ENCODE data around the gene KAZN. TPM values are rescaled to one million over a fixed set of nuclear protein-coding genes. Genes with fewer than 3 reads are reported as not detected.
A peak's percentile ranks its signal among the peaks of the same experiment; 100 is the strongest.
"Not testable (repeated sequence)": the region's sequence is repeated elsewhere in the genome, so short reads cannot be mapped to it uniquely, and the experiment has no call there.

The KAZN gene
- total RNA-seq, 1 donor from 2014 or later = 9.4 TPM

- DNase-seq (ENCODE audit: low spot score) = peak; percentile 74
These were observed 530.2 kb downstream of the KAZN start for GRCh38 chr1:15128520-15129313.

- no peak for DNase-seq (ENCODE audit: low spot score)
These were observed 531.5 kb downstream of the KAZN start for GRCh38 chr1:15129944-15130343.

GRCh38 chr1:15130607-15131006 is 532.1 kb downstream of the KAZN start:
- DNase-seq (ENCODE audit: low spot score) = no peak

GRCh38 chr1:15132965-15133364 is 534.5 kb downstream of the KAZN start:
- DNase-seq (ENCODE audit: low spot score) = no peak

- DNase-seq (ENCODE audit: low spot score) = no peak
These were observed 535.8 kb downstream of the KAZN start for GRCh38 chr1:15134285-15134684.

GRCh38 chr1:15135604-15136003 is 537.1 kb downstream of the KAZN start:
- not testable (repeated sequence) for DNase-seq (ENCODE audit: low spot score)

GRCh38 chr1:15137809-15138208 is 539.3 kb downstream of the KAZN start:
- DNase-seq (ENCODE audit: low spot score) = no peak

GRCh38 chr1:15139654-15140350 is 541.3 kb downstream of the KAZN start:
- DNase-seq (ENCODE audit: low spot score) = no peak

GRCh38 chr1:15141935-15142539 is 543.6 kb downstream of the KAZN start:
- DNase-seq (ENCODE audit: low spot score) = peak; percentile 28

GRCh38 chr1:15145327-15145726 is 546.8 kb downstream of the KAZN start:
- DNase-seq (ENCODE audit: low spot score) = no peak

GRCh38 chr1:15146142-15146680 is 547.7 kb downstream of the KAZN start:
- no peak for DNase-seq (ENCODE audit: low spot score)

- DNase-seq (ENCODE audit: low spot score) = no peak
These were observed 548.5 kb downstream of the KAZN start for GRCh38 chr1:15146971-15147376.

GRCh38 chr1:15148004-15148403 is 549.5 kb downstream of the KAZN start:
- DNase-seq (ENCODE audit: low spot score) = no peak

- no peak for DNase-seq (ENCODE audit: low spot score)
These were observed 550.0 kb downstream of the KAZN start for GRCh38 chr1:15148475-15148874.

- no peak for DNase-seq (ENCODE audit: low spot score)
These were observed 550.5 kb downstream of the KAZN start for GRCh38 chr1:15148941-15149340.

- DNase-seq (ENCODE audit: low spot score) = no peak
These were observed 551.9 kb downstream of the KAZN start for GRCh38 chr1:15150376-15150775.

- peak; percentile 73 for DNase-seq (ENCODE audit: low spot score)
These were observed 552.9 kb downstream of the KAZN start for GRCh38 chr1:15151377-15151806.

GRCh38 chr1:15151871-15152270 is 553.4 kb downstream of the KAZN start:
- peak; percentile 48 for DNase-seq (ENCODE audit: low spot score)

- DNase-seq (ENCODE audit: low spot score) = peak; percentile 95
These were observed 554.1 kb downstream of the KAZN start for GRCh38 chr1:15152318-15153183.

GRCh38 chr1:15153184-15153841 is 554.8 kb downstream of the KAZN start, which contains the start of gene TMEM51:
Gene TMEM51 (plus strand): TSS chr1:15153747. CDS start chr1:15215088, 61,341 bp downstream.
- DNase-seq (ENCODE audit: low spot score) = peak; percentile 73
